HG03342 (cell line): ENCODE results near the gene LAMA5.

ENCODE experiments used
- ATAC-seq: cut with Tn5 transposase; IDR thresholded peaks from one replicate; pipeline ENCODE4 v1.9.1; 2021; ENCODE audit warnings: mild to moderate bottlenecking, moderate library complexity; ENCODE audit not compliant: unreplicated experiment

Gene LAMA5

GRCh38 chr20:62274332-62274950 lies 92.7 kb downstream of the LAMA5 start:
- ATAC-seq: no peak

GRCh38 chr20:62273416-62273815 lies 93.7 kb downstream of the LAMA5 start:
- no peak for ATAC-seq

- no peak for ATAC-seq
These were observed 94.9 kb downstream of the LAMA5 start for GRCh38 chr20:62272200-62272599.

- ATAC-seq: no peak
These were observed 97.2 kb downstream of the LAMA5 start for GRCh38 chr20:62269871-62270270.

- no peak for ATAC-seq
These were observed 97.7 kb downstream of the LAMA5 start for GRCh38 chr20:62269378-62269777.

- no peak for ATAC-seq
These were observed 98.7 kb downstream of the LAMA5 start for GRCh38 chr20:62268228-62268900.

- no peak for ATAC-seq
These were observed 99.6 kb downstream of the LAMA5 start for GRCh38 chr20:62267543-62267942.

GRCh38 chr20:62266851-62267250 lies 100.3 kb downstream of the LAMA5 start:
- no peak for ATAC-seq

GRCh38 chr20:62266340-62266739 lies 100.8 kb downstream of the LAMA5 start:
- ATAC-seq: no peak

- ATAC-seq: no peak
These were observed 101.7 kb downstream of the LAMA5 start for GRCh38 chr20:62265365-62265764.

GRCh38 chr20:62263396-62263795 lies 103.7 kb downstream of the LAMA5 start:
- ATAC-seq: no peak

- no peak for ATAC-seq
These were observed 105.0 kb downstream of the LAMA5 start for GRCh38 chr20:62262064-62262463.

GRCh38 chr20:62259294-62259565 lies 107.9 kb downstream of the LAMA5 start:
- no peak for ATAC-seq
